B cell (primary cell): ENCODE data around the gene PAH. TPM values are rescaled to one million over a fixed set of nuclear protein-coding genes. Genes with fewer than 3 reads are reported as not detected.

Experiments used
- ATAC-seq: fragments of 200-7000 bp; cut with Tn5 transposase; one replicate; pipeline ENCODE4 v1.10.0; 2021; ENCODE audit warnings: low read depth, mild to moderate bottlenecking, moderate number of reproducible peaks, moderate library complexity
- CTCF ChIA-PET: fragments of 350-600 bp; sonication (Branson Sonifier 250); formaldehyde crosslinking; loops from one replicate; lab custom pipeline; 2021; ENCODE audit warnings: antibody characterized with exemption, inconsistent platforms; lab: Charles Lee
- POLR2A ChIA-PET: fragments of 350-600 bp; sonication (Branson Sonifier 250); formaldehyde crosslinking; loops from one replicate; lab custom pipeline; 2021; ENCODE audit warnings: antibody characterized with exemption; lab: Charles Lee
- DNase-seq: peaks from one replicate; pipeline ENCODE4 v3.0.0; 2013
- H2AFZ ChIP-seq: 2 replicates; pipeline ENCODE4 v1.6.1; 2012; ENCODE audit warnings: mild to moderate bottlenecking, low read depth, low read length; ENCODE audit not compliant: insufficient read depth, poor library complexity, severe bottlenecking
- H3K27ac ChIP-seq, 2 donors: 1 replicate in 1 of 2; 2 replicates in 1 of 2; pipeline ENCODE4 v1.5.1; 2012 to 2013; ENCODE audit warnings: low read length in 2 of 2, mild to moderate bottlenecking in 2 of 2, moderate library complexity in 1 of 2
- H3K27me3 ChIP-seq, 4 experiments: fragments of 200-600 bp in 1 of 4; sonication (generic) in 1 of 4; replicated peaks in 1 of 4; 1 replicate in 2 of 4; 2 replicates in 2 of 4; pipeline versions ENCODE4 v1.6.1 to v1.7.0; 2013 to 2016; ENCODE audit warnings: low read length in 3 of 4, mild to moderate bottlenecking in 2 of 4, mixed read lengths in 1 of 4, moderate library complexity in 1 of 4; ENCODE audit not compliant: insufficient read depth in 4 of 4, control insufficient read depth in 3 of 4; ENCODE audit errors: control extremely low read depth in 1 of 4
- H3K36me3 ChIP-seq, 2 experiments: replicated peaks in 1 of 2; 1 replicate in 1 of 2; 2 replicates in 1 of 2; pipeline versions ENCODE4 v1.6.1 to v1.7.1; 2013; ENCODE audit warnings: low read length in 1 of 2; ENCODE audit not compliant: insufficient read depth in 2 of 2, control insufficient read depth in 1 of 2; ENCODE audit errors: control extremely low read depth in 1 of 2, extremely low read depth in 1 of 2
- H3K4me1 ChIP-seq, 2 donors: fragments of 200-600 bp in 1 of 2; sonication (generic) in 1 of 2; 1 replicate in 1 of 2; 2 replicates in 1 of 2; pipeline versions ENCODE4 v1.5.1 to v1.6.1; 2013 to 2017; ENCODE audit warnings: low read length in 2 of 2; ENCODE audit not compliant: control insufficient read depth in 2 of 2, insufficient read depth in 2 of 2
- H3K4me2 ChIP-seq: replicated peaks from 2 replicates; pipeline ENCODE3; 2012; ENCODE audit warnings: mild to moderate bottlenecking, low read depth, low read length; ENCODE audit not compliant: poor library complexity, severe bottlenecking
- H3K4me3 ChIP-seq, 5 experiments: fragments of 200-600 bp in 1 of 5; sonication (generic) in 1 of 5; 1 replicate in 3 of 5; 2 replicates in 2 of 5; pipeline versions ENCODE4 v1.5.1 to v1.7.0; 2011 to 2016; ENCODE audit warnings: low read length in 4 of 5, mild to moderate bottlenecking in 4 of 5, low read depth in 2 of 5, control low read depth in 1 of 5, moderate library complexity in 1 of 5; ENCODE audit not compliant: insufficient read depth in 1 of 5; ENCODE audit errors: control extremely low read depth in 1 of 5, extremely low read depth in 1 of 5
- H3K79me2 ChIP-seq: fragments of 200-600 bp; sonication (generic); one replicate; pipeline ENCODE4 v1.6.0; 2016; ENCODE audit warnings: low read length; ENCODE audit not compliant: control insufficient read depth, insufficient read depth
- H3K9ac ChIP-seq: fragments of 200-600 bp; sonication (generic); 2 replicates; pipeline ENCODE4 v1.6.1; 2017; ENCODE audit warnings: mild to moderate bottlenecking, low read length, moderate library complexity
- H3K9me3 ChIP-seq, 3 donors: one replicate each; pipeline versions ENCODE4 v1.6.1 to v1.7.1; 2013; ENCODE audit warnings: low read length in 2 of 3; ENCODE audit not compliant: control insufficient read depth in 2 of 3, insufficient read depth in 1 of 3; ENCODE audit errors: control extremely low read depth in 1 of 3
- H4K20me1 ChIP-seq: 2 replicates; pipeline ENCODE4 v1.6.0; 2012; ENCODE audit warnings: mild to moderate bottlenecking, low read length; ENCODE audit not compliant: insufficient read depth, control insufficient read depth, poor library complexity, severe bottlenecking
- H3K27ac Mint-ChIP-seq: one replicate; pipeline ENCODE4 v1.8.0; 2021; ENCODE audit warnings: mixed read lengths
- H3K27me3 Mint-ChIP-seq: one replicate; pipeline ENCODE4 v1.8.0; 2021; ENCODE audit warnings: mixed read lengths
- H3K4me1 Mint-ChIP-seq: one replicate; pipeline ENCODE4 v1.8.0; 2021; ENCODE audit warnings: mixed read lengths
- H3K4me3 Mint-ChIP-seq: one replicate; pipeline ENCODE4 v1.8.0; 2021; ENCODE audit warnings: mixed read lengths
- H3K9me3 Mint-ChIP-seq: one replicate; pipeline ENCODE4 v1.8.0; 2022; ENCODE audit warnings: mixed read lengths; ENCODE audit not compliant: insufficient read depth
- EZH2 ChIP-seq: IDR thresholded peaks from 2 replicates; pipeline ENCODE4 v1.6.1; 2012; ENCODE audit warnings: borderline replicate concordance, low read depth, mild to moderate bottlenecking, moderate library complexity, low read length; ENCODE audit not compliant: insufficient read depth, poor library complexity, severe bottlenecking
- WGBS: methylation state at CpG from one replicate; pipeline ENCODE4 v1.1.5; 2013; ENCODE audit warnings: missing lambda C conversion rate; ENCODE audit not compliant: insufficient coverage; 5-methylcytosine and 5-hydroxymethylcytosine counted together
- intact Hi-C: fragments of 100-400 bp; cut with micrococcal nuclease; formaldehyde crosslinking; loops from one replicate; pipeline ENCODE4 v1.10.0; 2022
- polyA plus RNA-seq: library from polyadenylated mRNA; depleted of rRNA; stranded (reverse); fragments of >200 nt; gene quantifications from 2 replicates; pipeline ENCODE4 v1.2.3, GENCODE V29; 2012
- total RNA-seq, 2 donors: library from RNA; stranded (reverse); fragments of 120-200 nt in 1 of 2; gene quantifications; 1 replicate in 1 of 2; 2 replicates in 1 of 2; pipeline versions ENCODE4 v1.2.3 to v1.2.4, GENCODE V29; 2013 to 2022
- TF ChIP-seq, protein P1 (sequence below): fragments of 200-600 bp; IDR thresholded peaks from one replicate; pipeline ENCODE4 v1.8.0; 2022; ENCODE audit warnings: antibody characterized with exemption, mild to moderate bottlenecking

Gene PAH
- total and polyA plus RNA-seq, 2 donors (not counting 1 experiment from before 2014, with no cell fraction given), result 0.25 TPM; not detected in 1

DNA sequence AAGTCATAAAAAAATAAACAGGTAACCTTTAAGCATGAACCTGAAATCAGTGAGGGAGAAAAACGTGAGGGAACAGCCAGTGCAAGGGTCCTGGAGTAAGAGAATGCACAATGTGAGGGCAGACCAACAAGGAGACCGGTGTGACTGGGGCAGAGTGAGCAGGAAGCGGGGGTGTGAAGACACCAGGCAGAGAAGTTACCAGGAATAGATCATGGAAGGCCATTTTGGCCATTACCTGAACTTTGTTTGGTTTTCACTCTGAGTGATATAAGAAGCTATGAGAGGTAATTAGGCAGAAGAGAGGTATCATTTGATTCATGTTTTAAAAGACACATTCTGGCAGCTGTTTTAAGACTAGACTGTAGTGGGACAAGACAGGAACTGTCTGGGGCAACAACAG is 15.0 kb downstream of the PAH start:
- no peak overlapping the region for H3K4me3 ChIP-seq
- H2AFZ ChIP-seq, result no peak overlapping the region
- H3K27me3 ChIP-seq, result peaks cover 0 to 3% (median 0%) of the 10 kb centered on the region in 4 experiments
- Mint-ChIP-seq H3K4me1 (no peaks in the 10 kb centered on the region), H3K9me3 (no peaks in the 10 kb centered on the region), H3K27ac (no peak overlapping the region), H3K4me3 (no peak overlapping the region), H3K27me3 (peaks cover 19% of the 10 kb centered on the region)
- H3K4me2 ChIP-seq, result no peak overlapping the region
- H3K79me2 ChIP-seq, result no peaks in the 10 kb centered on the region
- POLR2A ChIA-PET, result no interaction called here
- TF ChIP-seq EZH2, result no peak
- TF ChIP-seq, protein P1, sequence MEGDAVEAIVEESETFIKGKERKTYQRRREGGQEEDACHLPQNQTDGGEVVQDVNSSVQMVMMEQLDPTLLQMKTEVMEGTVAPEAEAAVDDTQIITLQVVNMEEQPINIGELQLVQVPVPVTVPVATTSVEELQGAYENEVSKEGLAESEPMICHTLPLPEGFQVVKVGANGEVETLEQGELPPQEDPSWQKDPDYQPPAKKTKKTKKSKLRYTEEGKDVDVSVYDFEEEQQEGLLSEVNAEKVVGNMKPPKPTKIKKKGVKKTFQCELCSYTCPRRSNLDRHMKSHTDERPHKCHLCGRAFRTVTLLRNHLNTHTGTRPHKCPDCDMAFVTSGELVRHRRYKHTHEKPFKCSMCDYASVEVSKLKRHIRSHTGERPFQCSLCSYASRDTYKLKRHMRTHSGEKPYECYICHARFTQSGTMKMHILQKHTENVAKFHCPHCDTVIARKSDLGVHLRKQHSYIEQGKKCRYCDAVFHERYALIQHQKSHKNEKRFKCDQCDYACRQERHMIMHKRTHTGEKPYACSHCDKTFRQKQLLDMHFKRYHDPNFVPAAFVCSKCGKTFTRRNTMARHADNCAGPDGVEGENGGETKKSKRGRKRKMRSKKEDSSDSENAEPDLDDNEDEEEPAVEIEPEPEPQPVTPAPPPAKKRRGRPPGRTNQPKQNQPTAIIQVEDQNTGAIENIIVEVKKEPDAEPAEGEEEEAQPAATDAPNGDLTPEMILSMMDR, result no peak
- DNase-seq (no peak), ATAC-seq (no peak)
- no peaks in the 10 kb centered on the region for H3K9me3 ChIP-seq
- no peaks in the 10 kb centered on the region for H3K36me3 ChIP-seq
- H3K9ac ChIP-seq, result no peak overlapping the region
- no peak overlapping the region for H3K27ac ChIP-seq
- WGBS, result 60% methylated on average over 3 of the region's 3 CpGs
- H4K20me1 ChIP-seq, result no peaks in the 10 kb centered on the region
- no peaks in the 10 kb centered on the region for H3K4me1 ChIP-seq
- intact Hi-C loops, result no loop called here
- CTCF ChIA-PET, result interaction anchor here (1.1 to 1.9 kb wide), 2 partner anchors 19 to 23 kb away, joined by 3 to 6 read pairs; no protein-coding TSS in a partner anchor

DNA sequence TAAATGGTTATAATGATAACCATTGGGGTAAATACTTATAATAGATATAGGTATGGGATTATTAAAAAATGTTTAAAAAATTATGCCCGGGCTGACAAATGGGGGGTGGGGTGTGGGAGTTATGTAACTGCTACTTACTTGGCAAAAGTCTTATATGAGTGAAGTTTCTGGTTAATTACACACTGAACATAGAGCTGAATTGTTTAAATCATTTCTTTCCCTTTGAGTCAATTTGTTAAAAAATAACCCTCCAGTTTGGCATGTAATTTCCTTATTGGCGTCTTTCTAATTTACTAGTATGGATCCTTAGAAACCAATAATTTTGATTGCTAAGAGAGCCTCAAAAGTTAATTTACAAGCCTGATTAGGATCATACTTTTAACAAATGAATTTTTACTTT is 16.7 kb downstream of the PAH start:
- Histone ChIP-seq H3K27me3 (peaks cover 0 to 3% (median 0%) of the 10 kb centered on the region in 4 experiments), H3K79me2 (no peaks in the 10 kb centered on the region), H3K36me3 (no peaks in the 10 kb centered on the region), H4K20me1 (no peaks in the 10 kb centered on the region), H3K27ac (no peak overlapping the region), H3K9ac (no peak overlapping the region), H3K4me2 (no peak overlapping the region), H2AFZ (no peak overlapping the region), H3K4me1 (no peaks in the 10 kb centered on the region), H3K9me3 (no peaks in the 10 kb centered on the region), H3K4me3 (no peak overlapping the region)
- intact Hi-C loops, result no loop called here
- Mint-ChIP-seq H3K27ac (no peak overlapping the region), H3K27me3 (peaks cover 26% of the 10 kb centered on the region), H3K4me3 (no peak overlapping the region), H3K9me3 (no peaks in the 10 kb centered on the region), H3K4me1 (no peaks in the 10 kb centered on the region)
- no peak for DNase-seq
- CTCF ChIA-PET, result interaction anchor here (0.7 kb wide), 1 partner anchor 50 kb away, joined by 3 read pairs; no protein-coding TSS in a partner anchor
- POLR2A ChIA-PET, result no interaction called here
- WGBS, result no CpG with 5 or more reads among the region's 2 CpGs
- ATAC-seq, result no peak
- TF ChIP-seq, protein P1, result no peak
- TF ChIP-seq EZH2, result no peak
